CD4-positive, alpha-beta T cell treated with Interleukin-4 for 4 hours (primary cell): ENCODE results near the gene EBF4.
"Not testable (repeated sequence)": the region's sequence is repeated elsewhere in the genome, so short reads cannot be mapped to it uniquely, and the experiment has no call there.

Experiments used
- DNase-seq: peaks from one replicate; pipeline ENCODE4 v3.0.0-alpha.2; 2020

The EBF4 gene

DNA sequence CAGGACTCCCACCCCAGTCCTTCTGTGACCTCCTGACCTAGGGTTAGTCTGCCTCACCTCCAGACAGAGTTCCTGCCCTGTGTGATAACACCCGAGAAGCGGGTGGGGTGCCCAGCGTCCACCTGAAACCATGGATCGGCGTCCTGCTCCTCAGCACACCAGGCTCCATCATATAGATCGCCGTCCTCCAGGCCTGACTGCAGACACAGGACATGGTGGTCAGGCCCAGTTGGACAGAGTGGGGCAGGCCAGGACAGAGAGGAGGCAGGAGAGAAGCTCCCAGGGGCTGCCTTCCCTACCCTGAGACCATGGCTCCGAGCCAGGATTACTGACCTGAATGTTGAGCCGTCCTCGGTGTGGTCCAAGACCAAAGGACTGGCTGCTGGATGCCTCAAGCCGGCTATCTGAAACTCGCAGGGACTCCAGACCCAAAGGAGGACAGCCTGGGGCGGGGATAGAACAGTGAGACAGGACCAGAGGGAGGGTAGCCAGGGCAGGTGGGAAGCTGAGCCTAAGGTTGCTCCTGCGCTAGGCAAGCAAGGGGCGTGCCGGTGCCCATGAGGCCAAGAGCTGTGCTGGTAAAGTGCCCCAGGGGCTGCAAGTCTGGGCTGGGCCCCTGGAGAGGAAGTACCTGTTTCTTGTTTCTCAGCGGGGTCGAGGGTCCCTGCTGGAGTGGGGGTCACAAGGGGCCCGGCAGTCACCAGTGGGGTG, 105.7 kb downstream of the EBF4 start:
- DNase-seq: no peak

GRCh38 chr20:2798814-2799213, 106.2 kb downstream of the EBF4 start:
- no peak for DNase-seq

DNA sequence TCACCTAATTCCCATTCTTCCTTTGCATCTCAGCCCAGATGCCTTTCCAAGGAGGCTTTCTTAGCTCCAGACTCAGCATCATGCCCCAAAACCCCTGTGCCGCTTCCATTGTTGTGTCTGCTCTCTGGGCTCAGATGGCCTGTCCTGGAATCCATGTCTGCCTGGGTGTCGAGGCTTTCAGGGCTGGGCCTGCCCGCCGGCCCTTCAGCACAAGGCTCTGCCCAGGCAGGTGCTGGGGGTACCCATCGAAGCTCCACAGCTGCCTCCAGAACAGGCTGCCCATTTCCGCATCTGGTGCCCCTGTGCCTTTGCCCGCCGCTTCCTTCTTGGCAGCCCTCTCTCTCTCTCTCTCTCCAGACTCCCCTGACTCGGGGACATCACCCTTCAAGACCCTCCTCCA, 106.7 kb downstream of the EBF4 start:
- DNase-seq: no peak

DNA sequence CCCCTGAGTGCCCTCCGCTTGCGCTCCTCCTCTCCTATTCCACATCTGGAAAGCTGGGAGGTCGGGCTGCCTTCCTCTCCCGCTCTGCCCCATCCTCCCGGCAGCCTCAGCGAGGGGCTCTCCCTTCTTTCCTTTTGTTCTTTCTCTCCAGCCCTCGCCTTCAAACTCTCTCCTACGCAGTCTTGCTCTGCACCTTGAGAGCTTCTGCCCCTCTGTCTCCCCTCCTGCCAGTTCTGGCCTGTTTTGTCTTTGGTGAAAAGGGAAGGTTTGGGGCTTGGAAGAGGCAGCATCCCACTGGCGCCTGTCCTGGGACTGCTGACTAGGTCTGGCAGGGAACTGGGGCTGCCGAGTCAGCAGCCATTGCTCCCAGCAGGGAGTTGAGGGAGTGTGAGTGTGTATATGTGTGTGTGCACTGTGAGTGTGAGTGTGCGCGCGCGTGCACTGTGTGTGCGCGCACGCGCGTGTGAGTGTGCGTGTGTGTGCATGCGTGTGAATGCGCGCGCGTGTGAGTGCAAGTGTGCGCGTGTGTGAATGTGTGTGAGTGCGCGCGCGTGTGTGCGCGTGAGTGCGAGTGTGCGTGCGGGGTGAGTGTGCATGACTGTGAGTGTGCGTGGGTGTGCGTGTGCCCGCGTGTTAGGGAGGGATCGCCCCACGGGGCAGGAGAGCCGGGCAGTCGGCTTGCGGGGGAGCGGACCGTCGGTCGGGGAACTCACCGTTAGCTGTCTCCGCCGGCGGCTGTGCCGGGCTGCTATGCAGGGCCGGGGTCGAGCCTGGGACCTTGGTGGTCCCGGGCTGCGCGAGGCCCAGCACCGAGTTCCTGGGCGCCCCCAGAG, 107.3 kb downstream of the EBF4 start:
- DNase-seq: no peak

DNA sequence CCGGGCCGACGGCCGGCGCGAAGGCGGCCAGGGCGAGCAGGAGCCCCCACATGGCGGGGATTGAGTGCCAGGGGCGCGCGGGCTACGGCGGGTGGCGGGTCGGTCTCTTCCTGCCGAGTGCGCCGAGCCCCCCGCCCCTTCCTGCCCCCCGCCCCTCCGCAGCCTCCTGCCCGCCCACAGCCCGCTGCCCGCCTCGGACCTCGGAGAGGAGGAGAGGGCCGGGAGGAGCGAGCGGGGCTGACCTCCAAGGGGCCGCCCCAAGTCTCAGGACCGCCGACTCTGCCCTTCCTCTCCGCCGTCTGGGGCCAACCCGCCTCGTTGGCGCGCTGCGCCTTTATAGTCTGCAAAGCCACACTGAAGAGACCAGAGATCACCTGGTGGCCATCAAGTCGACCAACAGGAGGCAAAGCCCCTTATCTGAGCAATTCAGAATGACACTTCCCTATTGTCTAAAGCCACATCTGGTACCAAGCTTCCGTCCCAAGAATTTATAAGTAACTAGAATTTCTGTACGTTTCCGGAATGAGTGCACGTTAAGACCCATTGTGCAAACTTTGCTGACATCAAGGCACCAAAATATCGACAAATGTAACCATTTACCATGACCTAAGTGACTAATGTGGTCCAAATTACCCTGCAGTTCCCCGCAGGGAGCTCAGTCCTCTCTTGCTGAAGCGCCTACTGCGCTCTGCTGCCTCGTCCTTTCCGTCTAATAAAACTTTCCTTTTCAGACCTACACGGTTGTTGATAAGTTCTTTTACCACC, 108.1 kb downstream of the EBF4 start, which contains the start of gene CPXM1:
TSS of gene CPXM1 (minus strand) at position 107 of the 765 bp plus-strand sequence. CDS start at position 52, 55 bp downstream.
- DNase-seq: no peak

GRCh38 chr20:2801286-2801728, 108.7 kb downstream of the EBF4 start:
- no peak for DNase-seq

- no peak for DNase-seq
These were observed 111.7 kb downstream of the EBF4 start for GRCh38 chr20:2804041-2804828.

DNA sequence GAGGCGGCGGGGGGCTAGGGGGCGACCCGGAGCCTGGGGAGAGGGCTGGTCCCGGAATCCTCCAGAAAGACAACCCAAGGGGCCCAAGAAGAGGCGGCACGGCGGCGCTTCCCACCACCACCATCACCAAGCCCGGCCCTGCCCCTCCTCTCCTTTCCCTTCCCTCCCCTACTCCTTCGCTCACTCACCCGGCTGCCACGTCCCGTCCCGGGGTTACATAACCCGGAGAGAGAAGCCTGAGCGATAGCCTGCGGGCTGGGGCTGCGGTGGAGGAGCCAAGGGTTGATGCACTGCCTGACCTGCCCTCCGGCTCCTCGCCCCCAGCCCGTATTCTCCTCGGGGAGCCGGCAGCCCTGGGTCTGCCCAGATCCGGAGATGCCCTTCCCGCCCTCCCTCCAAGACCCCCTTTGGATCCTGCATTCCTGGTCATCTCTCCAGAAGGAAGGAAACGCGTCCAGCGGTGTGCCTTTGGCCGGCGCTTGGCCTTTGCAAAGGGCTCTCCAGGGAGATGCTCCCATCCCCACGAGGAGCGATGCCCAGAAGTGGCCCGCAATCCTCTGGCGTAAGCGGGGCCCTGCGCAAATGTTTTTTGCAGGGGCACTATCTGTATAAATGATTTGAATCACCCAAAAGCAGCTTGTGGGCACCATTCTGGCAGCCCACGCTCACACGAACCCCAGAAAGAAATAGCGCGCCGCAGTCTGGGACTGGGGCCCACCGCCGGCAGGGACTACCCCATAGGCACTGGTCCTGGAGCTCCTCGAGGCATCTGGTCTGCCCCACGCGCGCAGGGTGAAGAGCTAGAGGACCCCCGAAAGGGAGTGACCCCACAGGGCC, 112.5 kb downstream of the EBF4 start:
- DNase-seq: no peak

GRCh38 chr20:2805689-2806350, 113.2 kb downstream of the EBF4 start:
- DNase-seq: no peak

- DNase-seq: no peak
These were observed 113.7 kb downstream of the EBF4 start for GRCh38 chr20:2806351-2806701.

GRCh38 chr20:2807019-2807418, 114.4 kb downstream of the EBF4 start:
- no peak for DNase-seq

DNA sequence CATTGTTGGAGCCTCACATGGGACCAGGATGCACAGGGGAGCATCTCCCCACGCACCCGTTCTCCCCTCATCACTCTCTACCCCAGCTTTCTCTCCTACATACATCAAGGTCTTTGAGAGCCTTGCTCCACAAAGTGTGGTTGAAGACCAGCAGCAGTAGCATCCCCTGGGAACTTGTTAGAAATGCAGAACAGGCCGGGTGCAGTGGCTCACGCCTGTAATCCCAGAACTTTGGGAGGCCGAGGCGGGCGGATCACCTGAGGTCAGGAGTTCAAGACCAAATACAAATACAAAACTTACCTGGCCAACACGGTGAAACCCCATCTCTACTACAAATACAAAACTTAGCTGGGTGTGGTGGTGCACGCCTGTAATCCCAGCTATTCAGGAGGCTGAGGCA, 115.3 kb downstream of the EBF4 start:
- not testable (repeated sequence) for DNase-seq

GRCh38 chr20:2809690-2810089, 117.1 kb downstream of the EBF4 start:
- DNase-seq: no peak
